Heart left ventricle (tissue), 16 donors: Measurements from ENCODE around the gene IFI16. TPM values are rescaled to one million over a fixed set of nuclear protein-coding genes. Genes with fewer than 3 reads are reported as not detected.
A peak's percentile ranks its signal among the peaks of the same experiment; 100 is the strongest.
"Not testable (repeated sequence)": the region's sequence is repeated elsewhere in the genome, so short reads cannot be mapped to it uniquely, and the experiment has no call there.

Experiments used
- ATAC-seq, 4 donors: fragments of 200-7000 bp; cut with Tn5 transposase; one replicate each; pipeline ENCODE4 v1.9.1; 2020 to 2022; ENCODE audit warnings: moderate library complexity in 4 of 4, mild to moderate bottlenecking in 3 of 4, moderate number of reproducible peaks in 1 of 4
- DNase-seq, 5 donors: peaks; one replicate each; pipeline ENCODE4 v3.0.0-alpha.2; 2020
- H3K27ac ChIP-seq, 12 donors: fragments of 200-600 bp; sonication (generic) in 4 of 12; one replicate each; pipeline versions ENCODE4 v1.5.0 to v1.8.0; 2016 to 2022; ENCODE audit warnings: mild to moderate bottlenecking in 2 of 12
- H3K27me3 ChIP-seq, 9 donors: fragments of 200-600 bp; sonication (generic) in 2 of 9; one replicate each; pipeline versions ENCODE4 v1.5.1 to v1.8.0; 2016 to 2022; ENCODE audit warnings: mild to moderate bottlenecking in 3 of 9
- H3K36me3 ChIP-seq, 9 donors: fragments of 200-600 bp; sonication (generic) in 2 of 9; one replicate each; pipeline versions ENCODE4 v1.5.0 to v1.8.0; 2018 to 2022; ENCODE audit warnings: mild to moderate bottlenecking in 2 of 9
- H3K4me1 ChIP-seq, 12 donors: fragments of 200-600 bp; sonication (generic) in 4 of 12; one replicate each; pipeline versions ENCODE4 v1.5.0 to v1.8.0; 2016 to 2022; ENCODE audit warnings: mild to moderate bottlenecking in 3 of 12
- H3K4me3 ChIP-seq, 12 donors: fragments of 200-600 bp; sonication (generic) in 4 of 12; one replicate each; pipeline versions ENCODE4 v1.5.0 to v1.8.0; 2017 to 2022; ENCODE audit warnings: mild to moderate bottlenecking in 9 of 12, moderate library complexity in 4 of 12
- H3K9me3 ChIP-seq, 12 donors: fragments of 200-600 bp; sonication (generic) in 4 of 12; one replicate each; pipeline versions ENCODE4 v1.5.0 to v1.8.0; 2016 to 2022; ENCODE audit warnings: mild to moderate bottlenecking in 1 of 12
- POLR2A ChIP-seq, 2 donors: fragments of 450-650 bp; IDR thresholded peaks; one replicate each; pipeline ENCODE4 v1.6.1; 2017; ENCODE audit warnings: antibody characterized with exemption in 2 of 2, mild to moderate bottlenecking in 2 of 2, moderate library complexity in 2 of 2
- WGBS, 4 donors: extraction: QIAGEN DNeasy Blood & Tissue Kit in 2 of 4; methylation state at CpG; one replicate each; pipeline versions ENCODE4 v1.1.5 to v1.1.7; 2013 to 2018; 5-methylcytosine and 5-hydroxymethylcytosine counted together
- intact Hi-C, 10 donors: fragments of 100-400 bp; cut with DNase I; formaldehyde crosslinking; loops; one replicate each; pipeline versions ENCODE4 v1.11.1 to v1.14.2; 2022
- polyA plus RNA-seq, 2 donors: library from polyadenylated mRNA; stranded (reverse); fragments of 200-250 nt; gene quantifications; one replicate each; pipeline ENCODE4 v1.2.3, GENCODE V29; 2013
- total RNA-seq, 9 donors: library from RNA; depleted of rRNA in 2 of 9; stranded (reverse); fragments of >200 nt in 2 of 9; fragmentation: NEBNext Ultra II Directional in 3 of 9; extraction: Animal tissue kit (Norgen Biotek cat#: 25700) in 3 of 9; gene quantifications; one replicate each; pipeline versions ENCODE4 v1.1.0 to v1.2.4, GENCODE V29; 2016 to 2023
- TF ChIP-seq, protein P1 (sequence below), 12 donors: fragments of 200-600 bp; sonication (generic) in 4 of 12; IDR thresholded peaks; one replicate each; pipeline versions ENCODE4 v1.5.0 to v1.8.0; 2018 to 2022; ENCODE audit warnings: antibody characterized with exemption in 12 of 12, mild to moderate bottlenecking in 5 of 12
- donor health status: ischemic (EF 13 %, LVEDD 7.1; RV severe dilation, severe dysfunction).
- donor health status: healthy with polysubstance abuse.
- donor health status: DM: no; HTN: yes; CAD: no.
- donor health status: DM: no; HTN: no; CAD: no.
- donor health status: ischemic (EF 25% LVEDD 6.9; RV normal size, moderate dysfunction).
- donor health status: ischemic (EF 25% LVEDD 5.7; RV mildly dilated, moderate dysfunction).
- donor health status: healthy.
- donor health status: DM: yes; HTN: yes; CAD: no.
- donor health status: ischemic (EF 35%, LVEDD 5.7; RV mildly dilated, moderate dysfunction).
- donor health status: nonischemic (EF 11% LVEDD 7.7; RV severe dilation, severe dysfunction).
- donor health status: DM: yes; HTN: yes; CAD: no.
- donor health status: PGD.
- donor health status: ischemic (EF 29% LVEDD 5.4; RV normal size, mild dysfunction).
- donor health status: nonischemic (EF 23%, LVEDD 6.1; RV moderate dilation, normal function).

IFI16 gene
- total and polyA plus RNA-seq, 11 donors: 19.1 to 125 (median 24.8) TPM

DNA sequence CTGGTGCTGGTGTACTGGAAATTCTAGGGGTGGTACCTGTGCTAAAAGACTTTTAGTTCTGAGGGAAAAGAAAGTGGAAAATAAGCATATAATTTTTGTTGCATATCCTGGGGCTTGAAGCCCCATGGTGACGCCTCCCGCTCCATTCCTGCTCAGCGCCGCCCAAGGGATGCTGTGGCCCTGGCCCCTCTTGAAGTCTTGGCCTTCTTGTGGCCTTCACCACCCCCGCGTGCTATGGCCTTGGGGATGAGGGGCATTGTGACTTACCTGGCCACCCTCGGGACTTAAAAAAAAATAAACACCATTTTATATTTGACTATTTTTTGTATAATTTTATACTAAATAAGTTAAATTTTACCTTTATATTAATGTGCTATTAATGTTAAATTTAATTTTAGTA, 15.3 kb downstream of the IFI16 start:
- 97 to 98% (median 98%) methylated on average over 7 of the region's 7 CpGs for WGBS, 4 donors
- Histone ChIP-seq H3K27me3 (no peaks in the 10 kb centered on the region), H3K9me3 (peaks cover 0 to 15% (median 0%) of the 10 kb centered on the region in 12 donors), H3K4me1 (peaks cover 0 to 77% (median 4%) of the 10 kb centered on the region in 12 donors), H3K36me3 (peaks cover 0 to 99% (median 44%) of the 10 kb centered on the region in 9 donors), H3K27ac (no peak overlapping the region), H3K4me3 (no peak overlapping the region)
- intact Hi-C loops: no loop called here
- TF ChIP-seq POLR2A (IDR thresholded peaks at IDR 0.05): no peak
- TF ChIP-seq, protein P1, sequence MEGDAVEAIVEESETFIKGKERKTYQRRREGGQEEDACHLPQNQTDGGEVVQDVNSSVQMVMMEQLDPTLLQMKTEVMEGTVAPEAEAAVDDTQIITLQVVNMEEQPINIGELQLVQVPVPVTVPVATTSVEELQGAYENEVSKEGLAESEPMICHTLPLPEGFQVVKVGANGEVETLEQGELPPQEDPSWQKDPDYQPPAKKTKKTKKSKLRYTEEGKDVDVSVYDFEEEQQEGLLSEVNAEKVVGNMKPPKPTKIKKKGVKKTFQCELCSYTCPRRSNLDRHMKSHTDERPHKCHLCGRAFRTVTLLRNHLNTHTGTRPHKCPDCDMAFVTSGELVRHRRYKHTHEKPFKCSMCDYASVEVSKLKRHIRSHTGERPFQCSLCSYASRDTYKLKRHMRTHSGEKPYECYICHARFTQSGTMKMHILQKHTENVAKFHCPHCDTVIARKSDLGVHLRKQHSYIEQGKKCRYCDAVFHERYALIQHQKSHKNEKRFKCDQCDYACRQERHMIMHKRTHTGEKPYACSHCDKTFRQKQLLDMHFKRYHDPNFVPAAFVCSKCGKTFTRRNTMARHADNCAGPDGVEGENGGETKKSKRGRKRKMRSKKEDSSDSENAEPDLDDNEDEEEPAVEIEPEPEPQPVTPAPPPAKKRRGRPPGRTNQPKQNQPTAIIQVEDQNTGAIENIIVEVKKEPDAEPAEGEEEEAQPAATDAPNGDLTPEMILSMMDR (IDR thresholded peaks at IDR 0.05): no peak
- no peak for ATAC-seq
- DNase-seq: no peak

GRCh38 chr1:159026841-159027240, 17.1 kb downstream of the IFI16 start:
- Histone ChIP-seq H3K9me3 (peaks cover 0 to 18% (median 0%) of the 10 kb centered on the region in 12 donors), H3K4me1 (peaks cover 0 to 75% (median 9%) of the 10 kb centered on the region in 12 donors), H3K4me3 (peak overlapping the region in 1 of 12 donors; percentile 7), H3K36me3 (peaks cover 0 to 99% (median 42%) of the 10 kb centered on the region in 9 donors)
- H3K27me3 ChIP-seq, intact Hi-C loops, H3K27ac ChIP-seq, DNase-seq: not testable (repeated sequence)
- peak in 1 of 4 donors; percentile 20 for ATAC-seq
- 57 to 70% (median 59%) methylated on average over 2 of the region's 2 CpGs for WGBS, 4 donors

GRCh38 chr1:159030311-159030710, 20.6 kb downstream of the IFI16 start:
- intact Hi-C loops: no loop called here
- H3K9me3 ChIP-seq: peaks cover 0 to 18% (median 0%) of the 10 kb centered on the region in 12 donors
- no peak overlapping the region for H3K27ac ChIP-seq
- peaks cover 0 to 58% (median 8%) of the 10 kb centered on the region in 12 donors for H3K4me1 ChIP-seq
- peaks cover 0 to 99% (median 50%) of the 10 kb centered on the region in 9 donors for H3K36me3 ChIP-seq
- ATAC-seq (peak in 1 of 4 donors; percentile 20), DNase-seq (no peak)
- whole genome bisulfite sequencing, 4 donors: 63 to 89% (median 87%) methylated on average over 1 of the region's 1 CpG
- TF ChIP-seq, protein P1 (IDR thresholded peaks at IDR 0.05): no peak
- TF ChIP-seq POLR2A (IDR thresholded peaks at IDR 0.05): no peak
- no peak overlapping the region for H3K4me3 ChIP-seq
- H3K27me3 ChIP-seq: no peaks in the 10 kb centered on the region

DNA sequence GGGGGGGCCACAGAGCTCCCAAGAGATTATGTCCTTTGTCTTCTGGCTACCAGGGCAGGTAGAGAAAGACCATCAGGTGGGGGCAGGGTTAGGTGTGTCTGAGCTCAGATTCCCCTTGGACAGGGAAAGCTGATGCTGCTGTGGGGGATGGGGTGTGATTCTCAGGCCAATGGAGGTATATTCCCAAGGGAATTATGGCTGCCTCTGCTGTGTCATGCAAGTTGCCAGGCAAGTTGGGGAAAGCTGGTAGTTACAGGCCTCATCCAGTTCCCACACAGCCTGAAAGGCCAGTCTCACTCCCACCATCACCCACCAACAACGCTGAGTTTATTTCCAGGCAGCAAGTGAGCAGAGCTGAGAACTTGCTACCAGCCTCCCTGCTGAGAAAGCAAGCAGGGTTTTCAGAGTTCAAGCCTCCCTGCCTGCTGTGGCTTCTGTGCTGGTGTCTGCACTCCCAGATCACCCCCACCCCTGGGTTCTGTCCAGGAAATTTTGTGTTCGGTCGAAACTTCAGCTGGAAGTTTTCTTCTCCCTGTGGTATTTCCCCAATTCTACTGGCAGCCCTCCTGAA, 21.3 kb downstream of the IFI16 start:
- H3K9me3 ChIP-seq: peaks cover 0 to 18% (median 0%) of the 10 kb centered on the region in 12 donors
- intact Hi-C loops: no loop called here
- ATAC-seq: no peak
- no peak for DNase-seq
- TF ChIP-seq, protein P1 (IDR thresholded peaks at IDR 0.05): no peak
- no peak for TF ChIP-seq POLR2A (IDR thresholded peaks at IDR 0.05)
- WGBS, 4 donors: 36 to 44% (median 41%) methylated on average over 3 of the region's 3 CpGs
- peaks cover 0 to 99% (median 56%) of the 10 kb centered on the region in 9 donors for H3K36me3 ChIP-seq
- H3K4me3 ChIP-seq: no peak overlapping the region
- H3K4me1 ChIP-seq: peaks cover 0 to 52% (median 7%) of the 10 kb centered on the region in 12 donors
- H3K27ac ChIP-seq: no peak overlapping the region
- no peaks in the 10 kb centered on the region for H3K27me3 ChIP-seq
